MM.1S (cell line): ENCODE measurements around the gene RAB3GAP2.

ENCODE experiments used
- EZH2 ChIP-seq: fragments of 300-600 bp; sonication (generic); optimal IDR thresholded peaks from 2 replicates; pipeline ENCODE3; 2017; ENCODE audit warnings: low read depth, mild to moderate bottlenecking, antibody characterized with exemption, low read length, mixed read lengths
- TF ChIP-seq, protein P1 (sequence below): fragments of 300-600 bp; sonication (generic); IDR thresholded peaks from 2 replicates; pipeline ENCODE4 v1.5.1; 2016; ENCODE audit warnings: antibody characterized with exemption, low read length, mixed read lengths

DNA sequence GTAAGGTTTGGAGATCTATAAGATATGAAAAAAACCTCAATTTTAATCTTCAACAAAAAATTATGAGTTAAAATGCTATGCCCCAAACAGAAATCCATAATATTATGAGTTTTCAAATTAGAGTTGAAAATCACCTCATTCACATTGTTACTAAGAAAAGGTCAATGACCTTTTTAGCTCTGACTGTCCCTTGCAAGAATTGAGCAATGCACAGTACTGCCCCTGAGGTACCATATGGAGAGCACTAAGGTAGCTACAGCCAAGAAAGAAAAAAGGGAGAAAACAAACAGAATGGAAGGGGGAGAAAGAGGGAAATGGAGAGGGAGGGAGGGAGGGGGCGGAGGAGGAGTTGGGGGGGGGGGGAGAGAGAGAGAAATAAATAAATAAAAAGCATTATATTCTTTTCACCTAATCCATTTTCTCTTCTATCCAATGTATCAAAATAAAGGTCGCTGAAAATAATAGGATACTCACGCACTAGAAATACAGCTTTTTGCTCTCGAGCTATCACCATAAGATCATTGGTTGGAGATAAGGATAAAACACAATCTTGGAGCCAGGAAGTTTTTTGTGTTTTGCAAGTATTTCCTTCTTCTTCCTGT is 58.8 kb downstream of the RAB3GAP2 start:
- TF ChIP-seq, protein P1, sequence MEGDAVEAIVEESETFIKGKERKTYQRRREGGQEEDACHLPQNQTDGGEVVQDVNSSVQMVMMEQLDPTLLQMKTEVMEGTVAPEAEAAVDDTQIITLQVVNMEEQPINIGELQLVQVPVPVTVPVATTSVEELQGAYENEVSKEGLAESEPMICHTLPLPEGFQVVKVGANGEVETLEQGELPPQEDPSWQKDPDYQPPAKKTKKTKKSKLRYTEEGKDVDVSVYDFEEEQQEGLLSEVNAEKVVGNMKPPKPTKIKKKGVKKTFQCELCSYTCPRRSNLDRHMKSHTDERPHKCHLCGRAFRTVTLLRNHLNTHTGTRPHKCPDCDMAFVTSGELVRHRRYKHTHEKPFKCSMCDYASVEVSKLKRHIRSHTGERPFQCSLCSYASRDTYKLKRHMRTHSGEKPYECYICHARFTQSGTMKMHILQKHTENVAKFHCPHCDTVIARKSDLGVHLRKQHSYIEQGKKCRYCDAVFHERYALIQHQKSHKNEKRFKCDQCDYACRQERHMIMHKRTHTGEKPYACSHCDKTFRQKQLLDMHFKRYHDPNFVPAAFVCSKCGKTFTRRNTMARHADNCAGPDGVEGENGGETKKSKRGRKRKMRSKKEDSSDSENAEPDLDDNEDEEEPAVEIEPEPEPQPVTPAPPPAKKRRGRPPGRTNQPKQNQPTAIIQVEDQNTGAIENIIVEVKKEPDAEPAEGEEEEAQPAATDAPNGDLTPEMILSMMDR = no peak
- no peak for TF ChIP-seq EZH2
